ENCODE results near the gene ABHD1. TPM values are rescaled to one million over a fixed set of nuclear protein-coding genes. Genes with fewer than 3 reads are reported as not detected.

ABHD1 gene
- total and polyA plus RNA-seq, 4 donors, result 0.09 to 2.0 (median 0.61) TPM

DNA sequence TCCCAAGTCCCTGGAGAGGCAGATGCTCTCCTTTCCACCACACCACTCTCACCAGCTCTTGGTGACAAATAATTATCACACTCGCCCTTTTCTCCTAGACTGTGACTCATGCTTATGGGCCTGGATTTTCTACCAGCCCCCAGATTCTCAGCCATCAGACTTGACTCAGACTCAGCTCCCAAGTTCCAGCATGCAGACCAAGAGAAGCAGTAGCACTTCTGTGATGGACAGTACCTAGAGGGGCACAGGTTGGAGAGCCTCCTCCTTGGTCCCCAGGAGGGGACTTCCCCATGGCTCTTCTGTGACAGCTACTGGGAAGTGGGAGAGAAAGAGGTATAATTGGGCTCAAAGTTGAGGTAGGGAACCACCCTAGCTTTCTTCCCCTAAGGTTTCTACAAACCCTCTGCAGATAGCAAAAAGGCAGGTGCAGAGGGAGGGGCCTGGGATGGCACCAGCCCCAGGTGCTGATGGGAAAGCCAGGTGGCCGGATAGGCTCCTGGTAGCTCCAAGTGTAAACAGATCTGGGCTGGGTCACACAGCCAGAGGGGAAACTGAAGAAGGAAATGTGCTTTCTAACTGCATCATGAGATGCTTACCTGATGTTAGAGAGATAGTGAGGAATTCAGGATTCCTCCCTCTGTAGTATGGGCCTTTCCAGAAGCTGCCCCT is 29.3 kb downstream of the ABHD1 start:
- no peak for TF ChIP-seq HNF4G (IDR thresholded peaks at IDR 0.05)
- no peak for TF ChIP-seq JUND (IDR thresholded peaks at IDR 0.05)
- TF ChIP-seq GABPA (IDR thresholded peaks at IDR 0.05 in 1 of 2, conservative IDR thresholded peaks at IDR 0.05 in 1 of 2), result no peak
- no peak for TF ChIP-seq MAX (IDR thresholded peaks at IDR 0.05)
- no peak for TF ChIP-seq FOXA1 (IDR thresholded peaks at IDR 0.05)
- TF ChIP-seq ATF3 (IDR thresholded peaks at IDR 0.05), result no peak
- no peak for TF ChIP-seq SP1 (IDR thresholded peaks at IDR 0.05)
- TF ChIP-seq FOXA2 (IDR thresholded peaks at IDR 0.05), result no peak
- no peak for TF ChIP-seq RXRA (IDR thresholded peaks at IDR 0.05)
- TF ChIP-seq EGR1 (IDR thresholded peaks at IDR 0.05; ENCODE audit: low read depth in 2 of 2), result no peak
- no peak for TF ChIP-seq TAF1 (conservative IDR thresholded peaks at IDR 0.05)
- no peak for TF ChIP-seq REST (IDR thresholded peaks at IDR 0.05)
- TF ChIP-seq RAD21 (IDR thresholded peaks at IDR 0.05), result no peak
- TF ChIP-seq ZBTB33 (IDR thresholded peaks at IDR 0.05), result no peak
- TF ChIP-seq, protein P1, sequence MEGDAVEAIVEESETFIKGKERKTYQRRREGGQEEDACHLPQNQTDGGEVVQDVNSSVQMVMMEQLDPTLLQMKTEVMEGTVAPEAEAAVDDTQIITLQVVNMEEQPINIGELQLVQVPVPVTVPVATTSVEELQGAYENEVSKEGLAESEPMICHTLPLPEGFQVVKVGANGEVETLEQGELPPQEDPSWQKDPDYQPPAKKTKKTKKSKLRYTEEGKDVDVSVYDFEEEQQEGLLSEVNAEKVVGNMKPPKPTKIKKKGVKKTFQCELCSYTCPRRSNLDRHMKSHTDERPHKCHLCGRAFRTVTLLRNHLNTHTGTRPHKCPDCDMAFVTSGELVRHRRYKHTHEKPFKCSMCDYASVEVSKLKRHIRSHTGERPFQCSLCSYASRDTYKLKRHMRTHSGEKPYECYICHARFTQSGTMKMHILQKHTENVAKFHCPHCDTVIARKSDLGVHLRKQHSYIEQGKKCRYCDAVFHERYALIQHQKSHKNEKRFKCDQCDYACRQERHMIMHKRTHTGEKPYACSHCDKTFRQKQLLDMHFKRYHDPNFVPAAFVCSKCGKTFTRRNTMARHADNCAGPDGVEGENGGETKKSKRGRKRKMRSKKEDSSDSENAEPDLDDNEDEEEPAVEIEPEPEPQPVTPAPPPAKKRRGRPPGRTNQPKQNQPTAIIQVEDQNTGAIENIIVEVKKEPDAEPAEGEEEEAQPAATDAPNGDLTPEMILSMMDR (IDR thresholded peaks at IDR 0.05; ENCODE audit: low read depth, low read length, missing input control), result no peak
- no peak overlapping the region for H3K9ac ChIP-seq (ENCODE audit: low read depth in 1 of 2, low read length in 2 of 2)
- no peaks in the 10 kb centered on the region for H3K4me1 ChIP-seq (ENCODE audit: control insufficient read depth in 4 of 4, insufficient read depth in 4 of 4, low read length in 3 of 4)
- H3K27me3 ChIP-seq (ENCODE audit: control insufficient read depth in 4 of 4, insufficient read depth in 4 of 4, low read length in 3 of 4), result no peaks in the 10 kb centered on the region
- H3K36me3 ChIP-seq (ENCODE audit: control insufficient read depth in 4 of 4, insufficient read depth in 3 of 4, low read depth in 1 of 4, low read length in 3 of 4), result no peaks in the 10 kb centered on the region
- DNase-seq (ENCODE audit: low spot score), result no peak
- no peak overlapping the region for H3K27ac ChIP-seq (ENCODE audit: low read depth in 1 of 2, low read length in 2 of 2)
- 69% methylated on average over 2 of the region's 2 CpGs for WGBS
- H3K4me3 ChIP-seq (ENCODE audit: low read depth in 1 of 3, low read length in 3 of 3), result no peak overlapping the region
- H3K9me3 ChIP-seq (ENCODE audit: control insufficient read depth in 4 of 4, low read length in 3 of 4), result no peaks in the 10 kb centered on the region

DNA sequence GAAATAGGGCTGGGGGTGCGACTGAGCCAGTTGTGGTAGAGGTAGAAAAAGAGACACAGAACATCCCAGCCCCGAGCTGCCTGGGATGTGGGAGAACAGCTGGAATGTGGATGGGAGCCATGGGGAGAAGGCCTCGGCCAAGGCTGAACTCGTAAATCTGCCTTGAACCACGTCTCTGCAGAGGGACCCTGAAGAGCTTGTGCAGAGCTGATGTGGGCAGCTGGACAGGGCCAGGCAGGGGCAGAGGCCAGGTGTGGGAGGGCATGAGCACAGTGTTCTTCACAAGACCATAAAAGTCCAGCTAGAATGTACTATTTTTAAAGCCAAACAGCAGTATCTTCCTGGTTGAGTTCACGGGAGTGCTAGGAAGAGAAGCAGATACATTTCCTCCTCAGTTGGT is 30.9 kb downstream of the ABHD1 start:
- H3K4me1 ChIP-seq (ENCODE audit: control insufficient read depth in 4 of 4, insufficient read depth in 4 of 4, low read length in 3 of 4), result no peaks in the 10 kb centered on the region
- no peaks in the 10 kb centered on the region for H3K9me3 ChIP-seq (ENCODE audit: control insufficient read depth in 4 of 4, low read length in 3 of 4)
- no peaks in the 10 kb centered on the region for H3K27me3 ChIP-seq (ENCODE audit: control insufficient read depth in 4 of 4, insufficient read depth in 4 of 4, low read length in 3 of 4)
- H3K9ac ChIP-seq (ENCODE audit: low read depth in 1 of 2, low read length in 2 of 2), result no peak overlapping the region
- H3K27ac ChIP-seq (ENCODE audit: low read depth in 1 of 2, low read length in 2 of 2), result no peak overlapping the region
- no peak overlapping the region for H3K4me3 ChIP-seq (ENCODE audit: low read depth in 1 of 3, low read length in 3 of 3)
- 91% methylated on average over 6 of the region's 6 CpGs for WGBS
- DNase-seq (ENCODE audit: low spot score), result no peak
- no peaks in the 10 kb centered on the region for H3K36me3 ChIP-seq (ENCODE audit: control insufficient read depth in 4 of 4, insufficient read depth in 3 of 4, low read depth in 1 of 4, low read length in 3 of 4)
- no peak for TF ChIP-seq SP1 (IDR thresholded peaks at IDR 0.05)
- TF ChIP-seq HNF4G (IDR thresholded peaks at IDR 0.05), result no peak
- no peak for TF ChIP-seq YY1 (IDR thresholded peaks at IDR 0.05)
- no peak for TF ChIP-seq RAD21 (IDR thresholded peaks at IDR 0.05)
- TF ChIP-seq ZBTB33 (IDR thresholded peaks at IDR 0.05), result no peak
- no peak for TF ChIP-seq HNF4A (conservative IDR thresholded peaks at IDR 0.05)
- no peak for TF ChIP-seq REST (IDR thresholded peaks at IDR 0.05)
- TF ChIP-seq TAF1 (conservative IDR thresholded peaks at IDR 0.05), result no peak
- TF ChIP-seq NR2F2 (IDR thresholded peaks at IDR 0.05), result no peak
- no peak for TF ChIP-seq FOXA2 (IDR thresholded peaks at IDR 0.05)
